Right lobe of liver (tissue), 6 donors: ENCODE results near the gene TMTC1. TPM values are rescaled to one million over a fixed set of nuclear protein-coding genes. Genes with fewer than 3 reads are reported as not detected.

Experiments used
- ATAC-seq, 4 donors: fragments of 200-7000 bp; cut with Tn5 transposase; one replicate each; pipeline ENCODE4 v1.9.1; 2020; ENCODE audit warnings: mild to moderate bottlenecking in 4 of 4, moderate library complexity in 4 of 4
- DNase-seq, 3 donors: peaks; one replicate each; pipeline ENCODE4 v3.0.0-alpha.2; 2020
- H3K27ac ChIP-seq, 3 donors: fragments of 200-600 bp; one replicate each; pipeline ENCODE4 v1.8.0; 2022
- H3K27me3 ChIP-seq, 2 donors: fragments of 200-600 bp; one replicate each; pipeline ENCODE4 v1.8.0; 2022
- H3K36me3 ChIP-seq, 4 donors: fragments of 200-600 bp; sonication (generic) in 1 of 4; one replicate each; pipeline versions ENCODE4 v1.5.1 to v1.8.0; 2017 to 2022; ENCODE audit warnings: control low read depth in 1 of 4
- H3K4me1 ChIP-seq, 4 donors: fragments of 200-600 bp; sonication (generic) in 1 of 4; one replicate each; pipeline versions ENCODE4 v1.5.1 to v1.8.0; 2017 to 2022; ENCODE audit warnings: control low read depth in 1 of 4
- H3K4me3 ChIP-seq, 3 donors: fragments of 200-600 bp; one replicate each; pipeline ENCODE4 v1.8.0; 2022
- H3K9me3 ChIP-seq, 4 donors: fragments of 200-600 bp; sonication (generic) in 1 of 4; one replicate each; pipeline versions ENCODE4 v1.5.1 to v1.8.0; 2017 to 2022; ENCODE audit warnings: control low read depth in 1 of 4
- CTCF ChIP-seq, 4 donors: fragments of 200-600 bp in 3 of 4; fragments of 450-650 bp in 1 of 4; IDR thresholded peaks; one replicate each; pipeline versions ENCODE4 v1.5.1 to v1.8.0; 2016 to 2022; ENCODE audit warnings: antibody characterized with exemption in 4 of 4, mild to moderate bottlenecking in 2 of 4
- POLR2A ChIP-seq: fragments of 450-650 bp; IDR thresholded peaks from one replicate; pipeline ENCODE4 v1.6.1; 2017; ENCODE audit warnings: antibody characterized with exemption, mild to moderate bottlenecking
- WGBS: methylation state at CpG from one replicate; pipeline ENCODE4 v1.1.6; 2018; ENCODE audit warnings: low coverage, low lambda C conversion rate; ENCODE audit not compliant: insufficient coverage; ENCODE audit errors: missing lambda C conversion rate; 5-methylcytosine and 5-hydroxymethylcytosine counted together
- intact Hi-C, 2 donors: fragments of 100-400 bp; cut with DNase I; formaldehyde crosslinking; loops; one replicate each; pipeline versions ENCODE4 v1.11.2 to v1.14.1; 2022
- total RNA-seq, 6 experiments: library from RNA; depleted of rRNA in 2 of 6; stranded (reverse); fragments of >200 nt in 2 of 6; fragmentation: NEBNext Ultra II Directional in 3 of 6; extraction: Animal tissue kit (Norgen Biotek cat#: 25700) in 3 of 6; gene quantifications; one replicate each; pipeline versions ENCODE4 v1.1.0 to v1.2.4, GENCODE V29; 2016 to 2023
- donor health status: DM: no; HTN: yes; CAD: no.
- donor health status: DM: no; HTN: no; CAD: no.
- donor health status: DM: no; HTN: no; CAD: no.
- donor health status: DM: no; HTN: yes; CAD: no.
- donor health status: DM: no; HTN: yes; CAD: no.

The TMTC1 gene
- total RNA-seq, 6 experiments from 2014 or later = 3.0 to 4.2 (median 3.5) TPM

- Histone ChIP-seq H3K4me3 (no peak overlapping the region), H3K9me3 (no peaks in the 10 kb centered on the region), H3K27ac (no peak overlapping the region), H3K4me1 (no peaks in the 10 kb centered on the region), H3K36me3 (no peaks in the 10 kb centered on the region), H3K27me3 (no peaks in the 10 kb centered on the region)
- no peak for TF ChIP-seq CTCF (IDR thresholded peaks at IDR 0.05)
- no peak for TF ChIP-seq POLR2A
- intact Hi-C loops = no loop called here
- ATAC-seq (no peak), DNase-seq (no peak)
- 79% methylated on average over 3 of the region's 5 CpGs for WGBS
Measured at GRCh38 chr12:29702222-29702621, 81.5 kb downstream of the TMTC1 start.

GRCh38 chr12:29700761-29701481, 82.8 kb downstream of the TMTC1 start:
- TF ChIP-seq POLR2A (no peak), CTCF (IDR thresholded peaks at IDR 0.05) (no peak)
- Histone ChIP-seq H3K9me3 (no peaks in the 10 kb centered on the region), H3K27me3 (no peaks in the 10 kb centered on the region), H3K36me3 (no peaks in the 10 kb centered on the region), H3K27ac (no peak overlapping the region), H3K4me3 (no peak overlapping the region), H3K4me1 (no peaks in the 10 kb centered on the region)
- DNase-seq = no peak
- 54% methylated on average over 6 of the region's 6 CpGs for WGBS
- no peak for ATAC-seq
- intact Hi-C loops = no loop called here

GRCh38 chr12:29698756-29699155, 85.0 kb downstream of the TMTC1 start:
- no peak for TF ChIP-seq POLR2A
- Histone ChIP-seq H3K9me3 (no peaks in the 10 kb centered on the region), H3K27me3 (no peaks in the 10 kb centered on the region), H3K4me3 (no peak overlapping the region), H3K4me1 (no peaks in the 10 kb centered on the region), H3K36me3 (no peaks in the 10 kb centered on the region), H3K27ac (no peak overlapping the region)
- WGBS = 40% methylated on average over 1 of the region's 1 CpG
- intact Hi-C loops = no loop called here
- DNase-seq = no peak
- no peak for ATAC-seq

GRCh38 chr12:29695800-29696199, 87.9 kb downstream of the TMTC1 start:
- H3K4me1 ChIP-seq = no peaks in the 10 kb centered on the region
- intact Hi-C loops = no loop called here
- DNase-seq (no peak), ATAC-seq (no peak)
- no peak overlapping the region for H3K4me3 ChIP-seq
- no peak for TF ChIP-seq CTCF (IDR thresholded peaks at IDR 0.05)
- TF ChIP-seq POLR2A = no peak
- WGBS = 77% methylated on average over 3 of the region's 3 CpGs
- no peaks in the 10 kb centered on the region for H3K9me3 ChIP-seq
- no peak overlapping the region for H3K27ac ChIP-seq
- no peaks in the 10 kb centered on the region for H3K36me3 ChIP-seq
- H3K27me3 ChIP-seq = no peaks in the 10 kb centered on the region

GRCh38 chr12:29695026-29695425, 88.7 kb downstream of the TMTC1 start:
- TF ChIP-seq CTCF (IDR thresholded peaks at IDR 0.05) (no peak), POLR2A (no peak)
- ATAC-seq (no peak), DNase-seq (no peak)
- Histone ChIP-seq H3K9me3 (no peaks in the 10 kb centered on the region), H3K4me3 (no peak overlapping the region), H3K36me3 (no peaks in the 10 kb centered on the region), H3K27ac (no peak overlapping the region), H3K4me1 (no peaks in the 10 kb centered on the region), H3K27me3 (no peaks in the 10 kb centered on the region)
- intact Hi-C loops = no loop called here
- WGBS = 88% methylated on average over 2 of the region's 2 CpGs
